Astrocyte of the cerebellum (primary cell): Measurements from ENCODE around the gene ABCB8.
A peak's percentile ranks its signal among the peaks of the same experiment; 100 is the strongest.

ENCODE experiments used
- DNase-seq: peaks from one replicate; pipeline ENCODE4 v3.0.0-alpha.2; 2011; ENCODE audit warnings: low read depth
- H3K4me3 ChIP-seq: 2 replicates; pipeline ENCODE4 v1.5.1; 2011; ENCODE audit warnings: mild to moderate bottlenecking, low read depth, low read length, moderate library complexity
- in situ Hi-C: cut with HindIII; loops from 2 replicates; pipeline ENCODE4 v1.10.0; 2017; ENCODE audit warnings: low sequenced_read_pairs
- TF ChIP-seq, protein P1 (sequence below): IDR thresholded peaks from 2 replicates; pipeline ENCODE4 v1.5.1; 2012; ENCODE audit warnings: low read length, low read depth, moderate library complexity, mild to moderate bottlenecking; ENCODE audit errors: missing control alignments

The ABCB8 gene

DNA sequence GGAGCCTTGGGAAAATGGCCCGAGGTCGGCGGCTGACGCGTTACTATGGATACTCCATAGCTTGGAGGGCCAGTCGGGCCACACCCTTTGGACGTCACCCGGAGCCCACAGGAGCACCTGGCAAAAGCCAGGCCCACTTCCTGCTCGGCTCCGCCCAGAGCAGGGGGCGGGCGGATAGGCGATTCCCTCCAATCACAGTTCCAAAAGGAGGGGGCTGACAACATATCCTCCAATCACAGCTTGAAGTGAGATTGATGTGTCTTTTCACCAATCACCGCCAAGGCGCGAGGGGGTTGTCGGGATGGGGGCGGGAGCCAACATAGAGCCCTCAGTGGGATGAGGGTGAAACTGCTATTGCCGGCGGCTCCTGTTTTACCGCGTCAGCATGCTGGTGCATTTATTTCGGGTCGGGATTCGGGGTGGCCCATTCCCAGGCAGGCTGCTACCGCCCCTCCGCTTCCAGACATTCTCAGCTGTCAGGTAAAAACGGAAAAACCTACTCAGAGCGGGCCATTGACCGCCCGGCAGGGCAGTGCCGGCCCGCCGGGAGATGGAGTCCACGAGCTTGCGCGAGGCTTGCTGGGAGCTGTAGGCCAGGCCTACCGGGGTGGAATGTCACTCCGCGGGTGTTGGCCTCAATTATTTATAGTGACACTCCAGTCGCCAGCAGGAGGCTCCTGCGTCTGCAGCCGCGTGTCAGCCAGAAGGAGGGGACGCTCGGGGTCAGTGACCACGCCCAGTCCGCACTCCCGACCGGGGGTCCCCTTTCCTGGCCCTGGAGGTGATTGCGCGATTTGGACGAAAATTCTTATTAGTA, at the start of gene ABCB8:
Gene ABCB8 (plus strand): TSS at position 320 of the 817 bp plus-strand sequence. CDS start 66 bp downstream, at position 386.
- TF ChIP-seq, protein P1, sequence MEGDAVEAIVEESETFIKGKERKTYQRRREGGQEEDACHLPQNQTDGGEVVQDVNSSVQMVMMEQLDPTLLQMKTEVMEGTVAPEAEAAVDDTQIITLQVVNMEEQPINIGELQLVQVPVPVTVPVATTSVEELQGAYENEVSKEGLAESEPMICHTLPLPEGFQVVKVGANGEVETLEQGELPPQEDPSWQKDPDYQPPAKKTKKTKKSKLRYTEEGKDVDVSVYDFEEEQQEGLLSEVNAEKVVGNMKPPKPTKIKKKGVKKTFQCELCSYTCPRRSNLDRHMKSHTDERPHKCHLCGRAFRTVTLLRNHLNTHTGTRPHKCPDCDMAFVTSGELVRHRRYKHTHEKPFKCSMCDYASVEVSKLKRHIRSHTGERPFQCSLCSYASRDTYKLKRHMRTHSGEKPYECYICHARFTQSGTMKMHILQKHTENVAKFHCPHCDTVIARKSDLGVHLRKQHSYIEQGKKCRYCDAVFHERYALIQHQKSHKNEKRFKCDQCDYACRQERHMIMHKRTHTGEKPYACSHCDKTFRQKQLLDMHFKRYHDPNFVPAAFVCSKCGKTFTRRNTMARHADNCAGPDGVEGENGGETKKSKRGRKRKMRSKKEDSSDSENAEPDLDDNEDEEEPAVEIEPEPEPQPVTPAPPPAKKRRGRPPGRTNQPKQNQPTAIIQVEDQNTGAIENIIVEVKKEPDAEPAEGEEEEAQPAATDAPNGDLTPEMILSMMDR: peak; percentile 52
- peak within 1 kb of the TSS; percentile 84 for H3K4me3 ChIP-seq
- DNase-seq: peak; percentile 98
- in situ Hi-C loops: no loop called here

DNA sequence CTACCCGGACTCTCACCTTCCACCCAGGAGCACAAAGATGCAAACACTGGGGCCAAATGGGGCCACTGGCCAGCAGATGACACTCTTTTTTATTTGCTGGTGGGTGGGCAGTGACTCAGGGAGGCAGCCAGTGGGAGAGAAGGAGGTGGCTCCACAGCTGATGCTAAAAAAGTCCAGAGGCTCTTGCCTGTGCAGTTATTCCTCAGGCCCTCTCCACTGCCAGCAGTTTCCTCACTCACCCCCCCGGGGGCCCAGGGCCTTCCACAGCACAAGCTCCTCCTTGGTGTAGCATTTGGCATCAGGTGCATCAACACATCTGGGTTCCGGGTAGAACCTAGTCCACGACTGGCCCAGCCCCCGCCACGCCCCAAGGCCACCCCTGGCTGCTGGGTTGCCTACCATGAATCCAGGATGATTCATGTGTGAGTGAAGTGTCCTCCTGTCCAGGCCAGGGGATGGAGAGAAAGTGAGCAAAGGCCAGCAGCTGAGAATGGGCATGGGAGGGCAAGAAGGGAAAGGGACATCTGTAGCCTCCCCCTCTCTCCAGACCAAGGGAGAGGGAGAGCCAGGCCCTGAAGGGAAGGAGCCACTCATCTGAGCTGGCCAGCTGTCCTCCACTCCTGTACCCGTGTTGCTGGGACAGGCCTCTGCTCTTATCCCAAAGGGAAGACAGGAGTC, 48.4 kb upstream of the ABCB8 start:
- DNase-seq: no peak
- in situ Hi-C loops: no loop called here
- TF ChIP-seq, protein P1: no peak
- H3K4me3 ChIP-seq: no peak overlapping the region

DNA sequence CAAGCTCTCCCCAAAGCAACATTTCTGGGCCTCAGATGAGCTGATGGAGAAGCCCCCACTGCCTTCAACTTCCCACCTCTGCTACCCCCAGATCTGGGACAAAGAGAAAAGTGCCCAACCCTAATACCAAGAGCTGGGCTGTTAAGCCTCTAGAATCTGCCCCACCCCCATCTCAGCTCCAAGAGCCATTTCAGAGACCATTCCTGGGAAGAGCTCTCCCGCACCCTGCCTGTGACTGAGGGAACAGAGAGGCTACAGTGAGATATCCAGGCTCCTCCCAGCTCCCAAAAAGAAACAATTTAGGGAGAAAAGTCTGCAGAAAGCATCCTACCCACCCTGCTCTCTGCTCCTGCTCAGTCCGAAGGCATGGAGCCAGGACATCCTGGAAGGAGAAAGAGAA, 47.6 kb upstream of the ABCB8 start:
- TF ChIP-seq, protein P1: no peak
- DNase-seq: no peak
- in situ Hi-C loops: no loop called here
- H3K4me3 ChIP-seq: no peak overlapping the region

DNA sequence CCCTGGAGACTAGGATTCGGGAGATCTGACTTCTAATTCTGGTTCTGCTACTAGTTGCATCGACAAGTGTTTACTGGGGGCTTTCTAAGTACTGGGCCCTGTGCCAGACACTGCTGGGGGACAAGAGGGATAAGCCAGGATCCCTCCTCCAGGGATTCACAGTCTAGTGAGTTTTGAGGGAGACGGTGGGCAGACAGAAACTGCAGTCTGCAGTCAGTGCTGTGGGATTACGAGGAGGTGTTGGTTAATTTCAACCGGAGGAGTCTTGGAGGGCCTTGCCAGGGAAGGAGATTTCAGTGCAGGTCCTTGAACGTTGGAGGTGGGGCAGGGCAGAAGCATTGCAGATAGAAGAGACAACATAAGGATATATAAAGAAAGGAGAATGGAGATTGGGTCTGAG, 46.6 kb upstream of the ABCB8 start:
- TF ChIP-seq, protein P1: no peak
- in situ Hi-C loops: no loop called here
- DNase-seq: no peak
- no peak overlapping the region for H3K4me3 ChIP-seq

DNA sequence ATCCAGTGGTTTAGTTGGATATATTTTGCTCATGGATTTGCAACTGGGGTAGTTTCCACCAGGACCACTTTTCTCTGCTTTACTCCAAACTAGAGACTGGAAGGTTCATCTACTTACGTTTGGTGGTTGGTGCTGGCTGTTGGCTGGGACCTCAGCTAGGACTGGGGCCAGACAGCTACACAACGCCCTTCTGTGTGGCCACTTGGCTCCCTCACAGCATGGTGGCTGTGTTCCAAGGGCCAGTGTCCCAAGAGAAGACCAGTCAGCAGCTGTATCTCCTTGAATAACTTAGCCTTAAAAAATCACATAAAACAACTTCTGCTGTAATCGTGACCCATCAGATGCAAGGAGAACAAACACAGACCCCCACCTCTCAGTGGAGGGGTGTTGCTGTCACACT, 45.9 kb upstream of the ABCB8 start:
- DNase-seq: no peak
- TF ChIP-seq, protein P1: no peak
- in situ Hi-C loops: no loop called here
- H3K4me3 ChIP-seq: no peak overlapping the region

DNA sequence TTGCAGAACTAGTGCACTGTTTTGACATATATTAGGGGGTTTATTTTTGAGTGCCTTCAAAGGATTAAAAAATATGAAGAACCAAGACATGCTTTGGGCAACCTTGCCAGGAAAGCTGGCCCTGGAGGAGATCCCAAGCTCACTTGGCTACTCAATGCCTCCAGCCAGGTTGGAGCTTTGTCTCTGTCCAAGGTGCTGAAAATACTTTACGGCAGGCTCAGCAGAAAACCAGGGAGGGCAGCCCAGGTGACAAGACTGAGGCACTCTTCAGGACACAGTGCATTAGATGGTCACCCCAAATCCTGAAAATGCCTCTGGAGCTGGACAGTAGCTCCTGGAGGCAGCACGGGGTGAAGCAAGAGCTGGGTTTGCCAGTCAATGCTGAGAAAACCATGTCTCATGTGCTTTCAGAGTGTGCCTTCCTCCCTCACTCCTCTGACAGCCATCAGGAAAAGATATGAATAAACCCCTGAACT, 44.3 kb upstream of the ABCB8 start:
- in situ Hi-C loops: no loop called here
- H3K4me3 ChIP-seq: no peak overlapping the region
- peak; percentile 26 for DNase-seq
- TF ChIP-seq, protein P1: no peak
